Glutamatergic neuron (in vitro differentiated cells): Measurements from ENCODE around the gene SLC26A6. TPM values are rescaled to one million over a fixed set of nuclear protein-coding genes. Genes with fewer than 3 reads are reported as not detected.

Source experiments
- DNase-seq: peaks from one replicate; pipeline ENCODE4 v3.0.0; 2022
- H3K27ac Mint-ChIP-seq: one replicate; pipeline ENCODE4 v1.8.0; 2020; ENCODE audit warnings: mild to moderate bottlenecking, mixed read lengths, inconsistent platforms; ENCODE audit not compliant: unreplicated experiment
- H3K27me3 Mint-ChIP-seq: one replicate; pipeline ENCODE4 v1.8.0; 2020; ENCODE audit warnings: mild to moderate bottlenecking, moderate library complexity, mixed read lengths, inconsistent platforms; ENCODE audit not compliant: unreplicated experiment
- H3K36me3 Mint-ChIP-seq: one replicate; pipeline ENCODE4 v1.8.0; 2020; ENCODE audit warnings: mild to moderate bottlenecking, mixed read lengths, inconsistent platforms; ENCODE audit not compliant: unreplicated experiment
- H3K4me1 Mint-ChIP-seq: one replicate; pipeline ENCODE4 v1.8.0; 2020; ENCODE audit warnings: mild to moderate bottlenecking, low read depth, mixed read lengths, inconsistent platforms; ENCODE audit not compliant: unreplicated experiment
- H3K4me3 Mint-ChIP-seq: one replicate; pipeline ENCODE4 v1.8.0; 2020; ENCODE audit warnings: mild to moderate bottlenecking, mixed read lengths, inconsistent platforms; ENCODE audit not compliant: unreplicated experiment
- H3K9me3 Mint-ChIP-seq: one replicate; pipeline ENCODE4 v1.8.0; 2020; ENCODE audit warnings: mild to moderate bottlenecking, moderate library complexity, mixed read lengths, inconsistent platforms; ENCODE audit not compliant: unreplicated experiment
- CTCF ChIP-seq: fragments of 200-600 bp; sonication (generic); IDR thresholded peaks from one replicate; pipeline ENCODE4 v1.5.0; 2021; ENCODE audit not compliant: partially characterized antibody, unreplicated experiment
- total RNA-seq: library from RNA; stranded (reverse); fragmentation: NEBNext Ultra II Directional; extraction: Animal tissue kit (Norgen Biotek cat#: 25700); gene quantifications from one replicate; pipeline ENCODE4 v1.2.1, GENCODE V29; 2021; ENCODE audit not compliant: unreplicated experiment

SLC26A6 gene
- total RNA-seq, 1 donor from 2014 or later = 26.0 TPM

- Mint-ChIP-seq H3K4me1 (peaks cover 12% of the 10 kb centered on the region), H3K4me3 (no peak overlapping the region), H3K27me3 (peaks cover 16% of the 10 kb centered on the region), H3K9me3 (peaks cover 13% of the 10 kb centered on the region), H3K27ac (no peak overlapping the region), H3K36me3 (peaks cover 5% of the 10 kb centered on the region)
- DNase-seq = peak; percentile 24
- TF ChIP-seq CTCF = no peak
These were observed 40.7 kb downstream of the SLC26A6 start for GRCh38 chr3:48594417-48595049.

- no peak for TF ChIP-seq CTCF
- Mint-ChIP-seq H3K9me3 (peaks cover 12% of the 10 kb centered on the region), H3K4me1 (peaks cover 12% of the 10 kb centered on the region), H3K27ac (no peak overlapping the region), H3K27me3 (peaks cover 18% of the 10 kb centered on the region), H3K36me3 (peaks cover 5% of the 10 kb centered on the region), H3K4me3 (no peak overlapping the region)
- no peak for DNase-seq
These were observed 41.9 kb downstream of the SLC26A6 start for GRCh38 chr3:48593337-48593736.

- peaks cover 5% of the 10 kb centered on the region for H3K36me3 Mint-ChIP-seq
- TF ChIP-seq CTCF = no peak
- H3K4me3 Mint-ChIP-seq = no peak overlapping the region
- H3K27ac Mint-ChIP-seq = no peak overlapping the region
- peaks cover 13% of the 10 kb centered on the region for H3K9me3 Mint-ChIP-seq
- DNase-seq = no peak
- peaks cover 12% of the 10 kb centered on the region for H3K4me1 Mint-ChIP-seq
- peaks cover 22% of the 10 kb centered on the region for H3K27me3 Mint-ChIP-seq
These were observed 42.7 kb downstream of the SLC26A6 start for GRCh38 chr3:48592519-48593087.

GRCh38 chr3:48591886-48592518 lies 43.3 kb downstream of the SLC26A6 start:
- no peak for TF ChIP-seq CTCF
- Mint-ChIP-seq H3K36me3 (no peaks in the 10 kb centered on the region), H3K9me3 (peaks cover 7% of the 10 kb centered on the region), H3K4me3 (no peak overlapping the region), H3K4me1 (peaks cover 8% of the 10 kb centered on the region), H3K27me3 (peaks cover 17% of the 10 kb centered on the region), H3K27ac (no peak overlapping the region)
- DNase-seq = no peak

- TF ChIP-seq CTCF = no peak
- H3K4me1 Mint-ChIP-seq = peaks cover 8% of the 10 kb centered on the region
- no peak overlapping the region for H3K4me3 Mint-ChIP-seq
- DNase-seq = no peak
- peaks cover 7% of the 10 kb centered on the region for H3K9me3 Mint-ChIP-seq
- peaks cover 18% of the 10 kb centered on the region for H3K27me3 Mint-ChIP-seq
- H3K27ac Mint-ChIP-seq = no peak overlapping the region
- no peaks in the 10 kb centered on the region for H3K36me3 Mint-ChIP-seq
These were observed 43.8 kb downstream of the SLC26A6 start for GRCh38 chr3:48591436-48591835.
